HEK293T (cell line): ENCODE data around the gene RFX4.

ENCODE experiments used
- CTCF ChIA-PET: fragments of 350-600 bp; formaldehyde crosslinking; extraction: SDS; loops from one replicate; lab custom pipeline; 2021; ENCODE audit warnings: antibody characterized with exemption, inconsistent platforms; lab: Yijun Ruan, JAX
- POLR2A ChIA-PET: fragments of 350-600 bp; formaldehyde crosslinking; extraction: SDS; loops from one replicate; lab custom pipeline; 2020; ENCODE audit warnings: antibody characterized with exemption, inconsistent platforms; lab: Yijun Ruan, JAX
- DNase-seq: peaks from one replicate; pipeline ENCODE4 v3.0.0; 2012; ENCODE audit warnings: mixed read lengths; ENCODE audit errors: extremely low spot score
- ARNT ChIP-seq: fragments of 450-650 bp; IDR thresholded peaks from 2 replicates; pipeline ENCODE4 v1.6.1; 2017; ENCODE audit warnings: mild to moderate bottlenecking
- BHLHE40 ChIP-seq: fragments of 450-650 bp; IDR thresholded peaks from 2 replicates; pipeline ENCODE4 v1.6.1; 2016; ENCODE audit warnings: mild to moderate bottlenecking, moderate library complexity, borderline replicate concordance
- CTBP1 ChIP-seq: fragments of 450-650 bp; IDR thresholded peaks from 2 replicates; pipeline ENCODE4 v1.6.1; 2016; ENCODE audit warnings: borderline replicate concordance
- ELF4 ChIP-seq: fragments of 450-650 bp; IDR thresholded peaks from 2 replicates; pipeline ENCODE4 v1.6.1; 2017; ENCODE audit warnings: antibody characterized with exemption
- FOXA1 ChIP-seq: fragments of 450-650 bp; IDR thresholded peaks from 2 replicates; pipeline ENCODE4 v1.6.1; 2016; ENCODE audit warnings: mild to moderate bottlenecking
- FOXK2 ChIP-seq: fragments of 450-650 bp; IDR thresholded peaks from 2 replicates; pipeline ENCODE4 v1.6.1; 2016; ENCODE audit warnings: mild to moderate bottlenecking
- FOXM1 ChIP-seq: fragments of 450-650 bp; IDR thresholded peaks from 2 replicates; pipeline ENCODE4 v1.6.1; 2017; ENCODE audit warnings: mild to moderate bottlenecking, borderline replicate concordance
- HDGF ChIP-seq: fragments of 450-650 bp; IDR thresholded peaks from 2 replicates; pipeline ENCODE4 v1.6.1; 2017; ENCODE audit warnings: antibody characterized with exemption, borderline replicate concordance
- L3MBTL2 ChIP-seq: fragments of 450-650 bp; conservative IDR thresholded peaks from 2 replicates; pipeline ENCODE4 v1.6.1; 2016; ENCODE audit warnings: mild to moderate bottlenecking
- LEF1 ChIP-seq: fragments of 450-650 bp; IDR thresholded peaks from 2 replicates; pipeline ENCODE4 v1.6.1; 2017; ENCODE audit warnings: mild to moderate bottlenecking, borderline replicate concordance
- NFRKB ChIP-seq: fragments of 450-650 bp; IDR thresholded peaks from 2 replicates; pipeline ENCODE4 v1.6.1; 2016; ENCODE audit warnings: mild to moderate bottlenecking, moderate library complexity
- PKNOX1 ChIP-seq: fragments of 450-650 bp; IDR thresholded peaks from 2 replicates; pipeline ENCODE4 v1.6.1; 2016
- SP1 ChIP-seq: fragments of 450-650 bp; IDR thresholded peaks from 2 replicates; pipeline ENCODE4 v1.6.1; 2017
- SUZ12 ChIP-seq: fragments of 450-650 bp; IDR thresholded peaks from 2 replicates; pipeline ENCODE4 v1.6.1; 2016; ENCODE audit warnings: mild to moderate bottlenecking
- TARDBP ChIP-seq: fragments of 450-650 bp; IDR thresholded peaks from 2 replicates; pipeline ENCODE4 v1.6.1; 2016
- ZNF384 ChIP-seq: fragments of 450-650 bp; IDR thresholded peaks from 2 replicates; pipeline ENCODE4 v1.6.1; 2016

Gene RFX4

GRCh38 chr12:106583242-106584103 lies 669 bp downstream of the RFX4 start:
- POLR2A ChIA-PET: no interaction called here
- CTCF ChIA-PET: interaction anchor here (0.8 kb wide), 1 partner anchor 8 kb away, joined by 4 read pairs; no protein-coding TSS in a partner anchor
- TF ChIP-seq BHLHE40: no peak
- TF ChIP-seq NFRKB: no peak
- TF ChIP-seq ELF4: no peak
- peak; percentile 79 for TF ChIP-seq L3MBTL2
- TF ChIP-seq SUZ12: no peak
- TF ChIP-seq CTBP1: no peak
- no peak for TF ChIP-seq SP1
- TF ChIP-seq TARDBP: no peak
- TF ChIP-seq FOXK2: no peak
- DNase-seq: peak; percentile 54

- no peak for TF ChIP-seq ZNF384
- no peak for TF ChIP-seq BHLHE40
- TF ChIP-seq FOXK2: no peak
- no peak for TF ChIP-seq ARNT
- TF ChIP-seq CTBP1: no peak
- no peak for TF ChIP-seq SUZ12
- no peak for TF ChIP-seq FOXM1
- no peak for TF ChIP-seq PKNOX1
- TF ChIP-seq L3MBTL2: no peak
- no peak for TF ChIP-seq SP1
- no peak for TF ChIP-seq NFRKB
- no peak for TF ChIP-seq HDGF
- no peak for TF ChIP-seq ELF4
- no peak for TF ChIP-seq LEF1
- no peak for TF ChIP-seq FOXA1
- TF ChIP-seq TARDBP: no peak
- no peak for DNase-seq
- POLR2A ChIA-PET: no interaction called here
- CTCF ChIA-PET: interaction anchor here (0.8 kb wide), 1 partner anchor 9 kb away, joined by 4 read pairs; no protein-coding TSS in a partner anchor
Observed at GRCh38 chr12:106584104-106585064, 1.6 kb downstream of the RFX4 start.

- CTCF ChIA-PET: no interaction called here
- POLR2A ChIA-PET: no interaction called here
- TF ChIP-seq TARDBP: no peak
- TF ChIP-seq ARNT: no peak
- TF ChIP-seq FOXK2: no peak
- TF ChIP-seq SP1: no peak
- DNase-seq: no peak
Observed at GRCh38 chr12:106585105-106585520, 2.3 kb downstream of the RFX4 start.

GRCh38 chr12:106585521-106586277 lies 2.9 kb downstream of the RFX4 start:
- no peak for DNase-seq
- CTCF ChIA-PET: no interaction called here
- POLR2A ChIA-PET: no interaction called here
- TF ChIP-seq CTBP1: no peak
- TF ChIP-seq ARNT: no peak
- no peak for TF ChIP-seq BHLHE40
- TF ChIP-seq SP1: no peak
- TF ChIP-seq LEF1: no peak
- TF ChIP-seq HDGF: no peak
- TF ChIP-seq SUZ12: no peak
- no peak for TF ChIP-seq ELF4
- TF ChIP-seq ZNF384: no peak
- no peak for TF ChIP-seq FOXA1
- TF ChIP-seq TARDBP: no peak
- TF ChIP-seq NFRKB: no peak
- no peak for TF ChIP-seq FOXK2
- no peak for TF ChIP-seq L3MBTL2
- no peak for TF ChIP-seq FOXM1
- no peak for TF ChIP-seq PKNOX1

- DNase-seq: no peak
- CTCF ChIA-PET: no interaction called here
- TF ChIP-seq ELF4 (no peak), HDGF (no peak), SUZ12 (no peak), L3MBTL2 (no peak), SP1 (no peak), NFRKB (no peak), BHLHE40 (no peak), ARNT (no peak), LEF1 (no peak)
- POLR2A ChIA-PET: no interaction called here
Observed at GRCh38 chr12:106586278-106586802, 3.5 kb downstream of the RFX4 start.
